Astrocyte (in vitro differentiated cells and primary cell): ENCODE results near the gene DHX36. TPM values are rescaled to one million over a fixed set of nuclear protein-coding genes. Genes with fewer than 3 reads are reported as not detected.

ENCODE experiments used
- DNase-seq: peaks from one replicate; pipeline ENCODE4 v3.0.0-alpha.2; 2010; ENCODE audit warnings: low read depth
- FAIRE-seq: peaks from 2 replicates; lab custom pipeline; 2011; peaks lifted over from hg19 to GRCh38; lab: Jason Lieb, UNC
- H2AFZ ChIP-seq: 2 replicates; pipeline ENCODE4 v1.6.0; 2012; ENCODE audit warnings: low read depth, low read length, inconsistent platforms
- H3K27ac ChIP-seq: 2 replicates; pipeline ENCODE4 v1.5.1; 2011; ENCODE audit warnings: low read depth, low read length, inconsistent platforms
- H3K27me3 ChIP-seq: 2 replicates; pipeline ENCODE4 v1.6.0; 2011; ENCODE audit warnings: low read length, inconsistent platforms; ENCODE audit not compliant: insufficient read depth
- H3K36me3 ChIP-seq: 2 replicates; pipeline ENCODE4 v1.5.1; 2011; ENCODE audit warnings: low read length, inconsistent platforms; ENCODE audit not compliant: insufficient read depth
- H3K4me1 ChIP-seq: 2 replicates; pipeline ENCODE4 v1.5.1; 2011; ENCODE audit warnings: low read length, inconsistent platforms; ENCODE audit not compliant: insufficient read depth
- H3K4me2 ChIP-seq: 2 replicates; pipeline ENCODE4 v1.6.0; 2012; ENCODE audit warnings: low read length, inconsistent platforms
- H3K4me3 ChIP-seq: 2 replicates; pipeline ENCODE4 v1.5.1; 2011; ENCODE audit warnings: low read depth, mild to moderate bottlenecking, low read length, inconsistent platforms; ENCODE audit not compliant: insufficient read depth
- H3K79me2 ChIP-seq: 2 replicates; pipeline ENCODE4 v1.6.0; 2012; ENCODE audit warnings: mild to moderate bottlenecking, low read length, inconsistent platforms; ENCODE audit not compliant: insufficient read depth
- H3K9ac ChIP-seq: 2 replicates; pipeline ENCODE4 v1.6.0; 2012; ENCODE audit warnings: mild to moderate bottlenecking, low read length, inconsistent platforms
- H3K9me3 ChIP-seq: 2 replicates; pipeline ENCODE4 v1.5.1; 2012; ENCODE audit warnings: low read depth, mild to moderate bottlenecking, low read length, inconsistent platforms; ENCODE audit not compliant: insufficient read depth
- H4K20me1 ChIP-seq: 2 replicates; pipeline ENCODE4 v1.6.0; 2012; ENCODE audit warnings: low read length, inconsistent platforms; ENCODE audit not compliant: insufficient read depth
- H3K27ac Mint-ChIP-seq: one replicate; pipeline ENCODE4 v1.8.0; 2021; ENCODE audit warnings: mild to moderate bottlenecking, mixed read lengths; ENCODE audit not compliant: unreplicated experiment
- H3K27me3 Mint-ChIP-seq: one replicate; pipeline ENCODE4 v1.8.0; 2021; ENCODE audit warnings: low read depth, mixed read lengths; ENCODE audit not compliant: unreplicated experiment
- H3K36me3 Mint-ChIP-seq: one replicate; pipeline ENCODE4 v1.8.0; 2021; ENCODE audit warnings: low read depth, mixed read lengths; ENCODE audit not compliant: unreplicated experiment
- H3K4me1 Mint-ChIP-seq: one replicate; pipeline ENCODE4 v1.8.0; 2021; ENCODE audit warnings: low read depth, mixed read lengths; ENCODE audit not compliant: unreplicated experiment
- H3K4me3 Mint-ChIP-seq: one replicate; pipeline ENCODE4 v1.8.0; 2021; ENCODE audit warnings: mild to moderate bottlenecking, moderate library complexity, mixed read lengths; ENCODE audit not compliant: unreplicated experiment
- H3K9me3 Mint-ChIP-seq: one replicate; pipeline ENCODE4 v1.8.0; 2021; ENCODE audit warnings: mild to moderate bottlenecking, mixed read lengths; ENCODE audit not compliant: unreplicated experiment
- CTCF ChIP-seq: IDR thresholded peaks from 2 replicates; pipeline ENCODE4 v1.5.1; 2011; ENCODE audit warnings: low read depth, mild to moderate bottlenecking, inconsistent platforms, low read length, moderate library complexity; ENCODE audit not compliant: insufficient read depth
- EZH2 ChIP-seq: IDR thresholded peaks from 2 replicates; pipeline ENCODE4 v1.6.1; 2012; ENCODE audit warnings: mild to moderate bottlenecking, low read length, inconsistent platforms; ENCODE audit not compliant: insufficient read depth
- total RNA-seq: library from RNA; stranded (reverse); gene quantifications from 2 replicates; pipeline ENCODE4 v1.2.1, GENCODE V29; 2021

Gene DHX36
- total RNA-seq, 1 donor from 2014 or later: 68.9 TPM

- peaks cover 3% of the 10 kb centered on the region for H3K36me3 Mint-ChIP-seq
- peak; percentile 36 for DNase-seq
- H3K27ac Mint-ChIP-seq: no peak overlapping the region
- no peaks in the 10 kb centered on the region for H3K27me3 ChIP-seq
- H3K27ac ChIP-seq: peak overlapping the region; percentile 24
- no peak overlapping the region for H2AFZ ChIP-seq
- H4K20me1 ChIP-seq: peaks cover 9% of the 10 kb centered on the region
- peaks cover 8% of the 10 kb centered on the region for H3K4me1 Mint-ChIP-seq
- no peak for FAIRE-seq
- TF ChIP-seq EZH2: no peak
- TF ChIP-seq CTCF: no peak
- no peak overlapping the region for H3K9ac ChIP-seq
- H3K4me2 ChIP-seq: no peak overlapping the region
- no peaks in the 10 kb centered on the region for H3K27me3 Mint-ChIP-seq
- no peaks in the 10 kb centered on the region for H3K9me3 ChIP-seq
- peaks cover 59% of the 10 kb centered on the region for H3K36me3 ChIP-seq
- no peaks in the 10 kb centered on the region for H3K9me3 Mint-ChIP-seq
- peaks cover 13% of the 10 kb centered on the region for H3K79me2 ChIP-seq
- no peak overlapping the region for H3K4me3 ChIP-seq
- no peaks in the 10 kb centered on the region for H3K4me1 ChIP-seq
- no peak overlapping the region for H3K4me3 Mint-ChIP-seq
These were observed 20.0 kb downstream of the DHX36 start for GRCh38 chr3:154304116-154304786.

GRCh38 chr3:154301561-154301960, 22.7 kb downstream of the DHX36 start:
- H3K4me3 ChIP-seq: no peak overlapping the region
- H3K9me3 ChIP-seq: no peaks in the 10 kb centered on the region
- no peaks in the 10 kb centered on the region for H3K4me1 ChIP-seq
- no peaks in the 10 kb centered on the region for H3K4me1 Mint-ChIP-seq
- H2AFZ ChIP-seq: no peak overlapping the region
- H3K27ac ChIP-seq: no peak overlapping the region
- no peak overlapping the region for H3K27ac Mint-ChIP-seq
- no peaks in the 10 kb centered on the region for H3K9me3 Mint-ChIP-seq
- FAIRE-seq (no peak), DNase-seq (no peak)
- TF ChIP-seq EZH2 (no peak), CTCF (no peak)
- H4K20me1 ChIP-seq: no peaks in the 10 kb centered on the region
- no peak overlapping the region for H3K4me2 ChIP-seq
- H3K9ac ChIP-seq: no peak overlapping the region
- no peaks in the 10 kb centered on the region for H3K27me3 ChIP-seq
- H3K79me2 ChIP-seq: no peaks in the 10 kb centered on the region
- H3K4me3 Mint-ChIP-seq: no peak overlapping the region
- H3K36me3 ChIP-seq: peaks cover 59% of the 10 kb centered on the region
- H3K36me3 Mint-ChIP-seq: peaks cover 3% of the 10 kb centered on the region
- no peaks in the 10 kb centered on the region for H3K27me3 Mint-ChIP-seq

GRCh38 chr3:154294016-154294415, 30.3 kb downstream of the DHX36 start:
- FAIRE-seq (no peak), DNase-seq (no peak)
- Mint-ChIP-seq H3K9me3 (no peaks in the 10 kb centered on the region), H3K27ac (no peak overlapping the region), H3K4me1 (no peaks in the 10 kb centered on the region), H3K27me3 (no peaks in the 10 kb centered on the region), H3K4me3 (no peak overlapping the region), H3K36me3 (no peaks in the 10 kb centered on the region)
- Histone ChIP-seq H3K27ac (no peak overlapping the region), H2AFZ (no peak overlapping the region), H3K36me3 (peaks cover 47% of the 10 kb centered on the region), H3K79me2 (no peaks in the 10 kb centered on the region), H3K4me1 (no peaks in the 10 kb centered on the region), H3K4me2 (no peak overlapping the region), H4K20me1 (no peaks in the 10 kb centered on the region), H3K27me3 (no peaks in the 10 kb centered on the region), H3K9ac (no peak overlapping the region), H3K4me3 (no peak overlapping the region), H3K9me3 (no peaks in the 10 kb centered on the region)
- TF ChIP-seq CTCF (no peak), EZH2 (no peak)
